HG03135 (cell line): ENCODE data around the gene DHX15.

Source experiments
- ATAC-seq: cut with Tn5 transposase; IDR thresholded peaks from one replicate; pipeline ENCODE4 v1.9.1; 2021; ENCODE audit warnings: mild to moderate bottlenecking, moderate library complexity; ENCODE audit not compliant: unreplicated experiment

The DHX15 gene

GRCh38 chr4:24583451-24584210 lies 723 bp downstream of the DHX15 start:
- ATAC-seq = peak; percentile 24

DNA sequence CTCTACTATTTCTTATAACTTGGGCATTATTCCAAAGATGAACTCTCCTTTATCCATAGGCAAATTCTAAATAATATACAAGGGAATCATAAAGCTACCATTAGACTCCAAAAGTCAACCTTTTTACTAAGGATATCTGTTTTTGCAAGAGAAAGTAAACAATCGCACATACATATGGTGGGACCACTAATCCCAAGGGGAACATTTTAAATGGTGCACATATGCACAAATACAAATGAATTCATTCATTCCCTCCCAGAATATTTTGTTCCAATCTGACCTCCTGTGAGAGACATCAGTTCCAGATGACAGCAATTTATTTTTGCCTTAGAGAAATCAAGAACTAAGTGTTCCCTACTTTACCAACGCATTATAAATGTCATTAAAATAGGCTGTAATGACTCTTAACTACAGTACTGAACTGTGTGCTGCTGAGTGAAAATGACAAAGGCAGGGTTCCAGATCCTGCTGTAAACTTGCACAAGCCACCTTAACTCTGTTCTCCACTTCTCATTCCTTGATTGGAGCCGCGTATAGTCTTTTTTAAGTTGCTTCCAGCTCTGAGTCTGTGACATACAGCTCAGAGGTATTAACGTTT lies 2.0 kb downstream of the DHX15 start:
- ATAC-seq = no peak

DNA sequence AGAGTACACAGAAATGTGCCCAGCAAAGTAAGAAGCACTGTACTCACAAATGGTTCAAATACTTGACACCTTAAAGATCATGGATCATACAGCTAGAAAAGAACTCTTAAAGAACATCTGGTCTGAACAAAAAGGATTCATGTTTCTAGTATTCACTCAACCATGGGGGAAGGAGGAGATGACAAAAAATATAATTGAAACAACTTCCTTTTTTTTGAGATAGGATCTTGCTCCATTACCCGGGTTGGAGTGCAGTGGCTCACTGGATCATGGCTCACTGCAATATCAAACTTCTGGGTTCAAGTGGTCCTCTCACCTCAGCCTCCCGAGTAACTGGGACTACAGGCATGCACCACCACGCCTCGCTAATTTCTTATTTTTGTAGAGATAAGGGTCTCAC lies 6.0 kb downstream of the DHX15 start:
- ATAC-seq = no peak

GRCh38 chr4:24576276-24576675 lies 8.1 kb downstream of the DHX15 start:
- no peak for ATAC-seq

DNA sequence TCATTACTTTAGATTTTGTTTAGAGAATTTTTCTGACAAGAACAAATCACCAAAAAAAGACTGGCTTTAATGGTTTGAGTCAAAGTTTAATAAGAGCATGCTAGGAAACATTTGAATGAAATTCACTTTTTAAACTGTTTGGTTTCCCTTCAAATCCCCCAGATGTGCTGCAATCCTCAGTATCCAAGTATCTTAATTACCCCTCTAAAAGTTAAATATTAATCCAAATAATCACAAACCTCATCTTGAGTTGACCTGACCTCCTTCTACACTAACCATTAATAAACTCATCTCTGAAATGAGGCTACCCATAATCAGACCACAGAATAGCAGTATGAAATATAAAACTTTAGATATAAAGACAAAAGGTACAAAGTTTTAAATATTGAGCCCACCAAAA lies 10.1 kb downstream of the DHX15 start:
- no peak for ATAC-seq

DNA sequence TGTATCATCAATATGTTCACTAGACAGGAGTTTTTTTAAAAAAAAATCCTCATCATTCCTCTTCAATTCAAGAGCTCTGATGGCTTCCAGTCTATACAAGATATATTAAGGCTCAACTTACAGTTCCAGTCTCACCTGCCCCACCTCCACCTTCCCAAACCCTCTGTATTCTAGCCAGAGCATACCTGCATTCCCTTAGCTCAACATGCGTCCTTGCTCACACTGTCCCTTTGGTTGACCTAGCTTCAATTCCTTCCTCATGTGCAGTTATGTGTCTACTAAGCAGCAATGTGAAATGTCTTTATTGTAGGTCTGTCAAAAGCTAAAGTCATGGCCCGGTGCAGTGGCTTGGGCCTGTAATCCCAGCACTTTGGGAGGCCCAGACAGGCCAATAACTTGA lies 10.8 kb downstream of the DHX15 start:
- no peak for ATAC-seq

- no peak for ATAC-seq
These were observed 13.6 kb downstream of the DHX15 start for GRCh38 chr4:24570574-24571236.

DNA sequence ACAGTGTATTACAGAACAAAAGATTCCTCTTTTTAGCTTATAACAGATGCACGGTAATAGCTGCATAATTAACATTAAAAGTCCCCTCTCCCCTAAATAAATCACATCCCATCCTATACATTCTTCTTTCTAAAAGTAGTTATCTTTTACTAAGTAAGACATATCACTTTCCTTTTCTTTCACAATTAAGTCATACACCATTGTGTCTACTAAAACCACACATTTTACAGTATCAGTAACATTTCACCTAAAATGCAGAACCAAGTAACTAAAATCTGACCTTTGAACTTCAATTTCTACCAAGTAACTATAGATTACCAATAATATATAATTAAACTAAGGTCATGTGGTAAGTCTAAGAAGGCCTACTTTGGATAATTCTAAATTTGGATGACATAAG lies 14.2 kb downstream of the DHX15 start:
- no peak for ATAC-seq

DNA sequence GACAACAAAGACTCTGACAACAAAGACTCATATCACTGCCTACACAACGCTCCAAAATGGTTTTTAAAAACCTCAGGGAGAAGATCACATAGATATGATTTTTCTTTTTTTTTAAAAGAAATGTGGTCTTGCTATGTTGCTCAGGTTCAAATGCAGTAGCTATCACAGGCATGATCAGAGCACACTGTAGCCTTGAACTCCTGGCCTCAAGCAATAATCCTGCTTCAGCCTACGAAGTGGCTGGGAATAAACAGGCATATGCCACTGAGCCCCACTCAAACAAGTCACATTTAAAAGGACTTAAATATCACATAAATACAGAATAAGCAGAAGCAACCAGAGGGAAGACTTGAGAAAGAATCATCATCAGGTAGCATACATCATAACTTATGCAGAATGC lies 14.7 kb downstream of the DHX15 start:
- ATAC-seq = no peak

DNA sequence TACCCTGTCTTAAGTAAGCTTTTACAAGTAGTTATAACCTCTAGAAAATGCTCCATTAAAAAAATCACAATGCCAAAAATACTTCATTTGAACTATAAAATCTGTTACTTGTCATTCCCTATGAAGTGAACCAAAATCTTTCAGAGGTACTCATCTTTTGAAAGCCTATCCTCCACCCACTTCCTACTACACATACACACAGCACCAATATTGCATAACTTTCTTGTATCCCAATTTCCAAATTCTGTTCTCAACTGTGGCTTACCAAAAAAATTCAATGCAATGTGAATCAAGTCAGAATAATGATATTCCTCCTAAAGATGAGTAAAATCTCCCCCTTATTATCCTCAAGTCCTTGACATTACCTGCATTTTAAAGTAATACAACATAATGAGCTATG lies 15.9 kb downstream of the DHX15 start:
- no peak for ATAC-seq

- ATAC-seq = no peak
These were observed 19.3 kb downstream of the DHX15 start for GRCh38 chr4:24565054-24565453.

DNA sequence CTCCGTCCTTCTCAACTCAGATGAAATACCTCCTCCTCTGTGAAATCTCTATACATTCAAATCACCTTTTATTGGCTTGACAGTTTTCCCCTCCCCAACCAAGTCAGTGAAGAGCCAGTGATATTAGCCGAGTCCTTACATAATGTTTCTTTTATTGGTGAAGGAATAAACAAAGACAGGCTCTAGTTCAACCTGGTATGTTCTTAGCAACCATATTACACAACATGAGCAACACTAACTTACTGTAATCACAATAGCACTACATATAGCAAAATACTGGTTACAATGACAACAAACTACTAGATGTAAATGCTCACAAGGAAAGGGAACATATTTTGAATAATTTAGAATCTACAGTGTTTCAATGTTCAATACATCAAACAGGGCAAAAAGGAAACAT lies 19.9 kb downstream of the DHX15 start:
- no peak for ATAC-seq

- ATAC-seq = no peak
These were observed 22.8 kb downstream of the DHX15 start for GRCh38 chr4:24561438-24562139.

GRCh38 chr4:24560868-24561368 lies 23.4 kb downstream of the DHX15 start:
- no peak for ATAC-seq

DNA sequence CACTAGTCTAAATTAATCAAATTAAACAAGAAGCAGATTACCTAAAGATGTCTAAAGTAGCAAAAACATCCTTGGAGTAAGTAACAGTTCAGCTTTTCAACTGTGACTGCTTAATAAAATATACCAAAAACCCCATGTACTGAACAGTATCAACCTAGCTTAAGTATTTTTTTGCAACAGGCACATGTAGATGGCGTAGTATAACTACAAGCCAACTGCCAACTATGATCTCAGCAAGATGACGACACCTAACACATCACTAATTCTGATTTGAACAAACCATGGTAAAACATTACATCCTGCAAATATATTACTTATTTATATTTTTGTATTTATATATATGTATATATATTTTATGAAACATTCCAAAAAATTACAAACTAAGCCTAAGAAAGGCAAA lies 24.5 kb downstream of the DHX15 start:
- no peak for ATAC-seq

DNA sequence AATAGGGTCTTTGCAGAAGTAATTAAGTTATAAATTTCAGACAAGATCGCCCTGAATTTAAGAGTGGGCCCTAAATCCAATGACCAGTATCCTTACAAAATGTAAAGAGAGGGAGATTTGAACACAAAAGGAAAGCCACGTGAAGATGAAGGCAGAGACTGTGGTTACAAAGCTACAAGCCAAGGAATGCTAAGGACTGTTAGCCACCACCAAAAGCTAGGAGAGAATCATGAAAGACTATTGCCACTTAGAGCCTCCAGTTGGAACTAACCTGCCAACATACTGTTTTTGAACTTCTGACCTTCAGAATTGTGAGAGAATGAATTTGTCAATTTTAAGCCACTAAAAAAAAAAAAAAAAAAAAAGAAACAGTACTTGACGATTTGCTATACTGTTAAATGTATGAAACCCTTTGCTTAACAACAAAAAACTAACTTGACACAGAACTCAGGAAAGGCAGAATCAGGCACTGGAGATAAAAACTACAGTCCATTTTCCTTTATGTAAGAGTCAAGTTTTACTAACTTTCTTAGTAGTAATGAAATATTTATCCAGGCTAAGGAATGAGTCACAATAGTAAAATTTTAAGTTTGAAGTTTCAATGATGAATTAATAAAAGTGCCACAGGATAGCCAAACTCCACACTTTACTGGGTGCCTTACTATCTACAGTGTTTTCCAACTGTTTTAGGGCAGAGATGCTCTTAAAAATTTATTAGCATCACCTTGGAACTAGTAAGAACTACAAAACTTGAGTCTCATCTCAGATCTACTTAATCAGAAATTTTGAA lies 25.1 kb downstream of the DHX15 start:
- no peak for ATAC-seq

DNA sequence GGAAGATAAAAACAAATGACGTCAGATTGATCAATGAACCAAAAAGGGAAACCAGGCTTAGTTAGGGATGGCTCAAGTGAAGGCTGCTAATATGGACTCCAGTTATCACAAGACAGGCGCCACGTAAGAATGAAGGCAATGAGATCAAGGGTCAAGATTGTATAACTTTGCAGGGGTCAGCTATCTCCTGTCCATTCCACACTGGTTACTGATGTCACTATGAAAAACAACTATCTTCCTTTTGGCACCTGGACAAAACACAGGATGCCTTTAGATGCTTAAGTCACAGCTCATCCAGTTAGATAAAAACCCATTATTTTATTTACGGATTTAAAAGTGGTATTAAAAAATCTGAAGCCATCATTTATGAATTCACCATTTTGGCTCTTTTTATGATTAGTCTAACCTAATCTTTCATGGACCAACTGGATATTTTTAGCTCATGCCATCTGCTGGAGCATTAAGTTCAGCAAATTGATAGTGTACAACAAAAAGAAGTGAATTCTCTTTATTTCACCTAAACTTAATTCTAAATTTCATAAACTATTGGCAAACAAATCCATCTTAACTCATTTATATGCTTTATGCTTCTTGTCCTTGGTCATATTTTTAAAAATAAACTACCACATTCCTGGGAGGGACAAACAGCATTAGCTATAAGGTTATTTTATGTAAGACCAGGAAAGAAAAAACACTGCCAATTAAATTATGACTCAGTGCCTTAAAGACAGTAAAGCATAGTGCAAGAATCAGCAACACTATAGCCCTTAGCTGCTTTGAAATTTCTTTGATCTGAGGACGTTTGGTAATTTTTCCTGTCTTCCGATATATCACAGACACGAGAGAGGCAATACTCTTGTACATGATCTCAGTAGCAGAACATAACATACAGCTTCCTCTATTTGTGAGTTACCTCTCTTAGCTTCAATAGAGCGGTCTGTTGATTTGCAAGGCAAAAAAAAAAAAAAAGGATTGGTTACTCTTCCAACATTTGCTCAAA lies 27.0 kb downstream of the DHX15 start:
- ATAC-seq = no peak

DNA sequence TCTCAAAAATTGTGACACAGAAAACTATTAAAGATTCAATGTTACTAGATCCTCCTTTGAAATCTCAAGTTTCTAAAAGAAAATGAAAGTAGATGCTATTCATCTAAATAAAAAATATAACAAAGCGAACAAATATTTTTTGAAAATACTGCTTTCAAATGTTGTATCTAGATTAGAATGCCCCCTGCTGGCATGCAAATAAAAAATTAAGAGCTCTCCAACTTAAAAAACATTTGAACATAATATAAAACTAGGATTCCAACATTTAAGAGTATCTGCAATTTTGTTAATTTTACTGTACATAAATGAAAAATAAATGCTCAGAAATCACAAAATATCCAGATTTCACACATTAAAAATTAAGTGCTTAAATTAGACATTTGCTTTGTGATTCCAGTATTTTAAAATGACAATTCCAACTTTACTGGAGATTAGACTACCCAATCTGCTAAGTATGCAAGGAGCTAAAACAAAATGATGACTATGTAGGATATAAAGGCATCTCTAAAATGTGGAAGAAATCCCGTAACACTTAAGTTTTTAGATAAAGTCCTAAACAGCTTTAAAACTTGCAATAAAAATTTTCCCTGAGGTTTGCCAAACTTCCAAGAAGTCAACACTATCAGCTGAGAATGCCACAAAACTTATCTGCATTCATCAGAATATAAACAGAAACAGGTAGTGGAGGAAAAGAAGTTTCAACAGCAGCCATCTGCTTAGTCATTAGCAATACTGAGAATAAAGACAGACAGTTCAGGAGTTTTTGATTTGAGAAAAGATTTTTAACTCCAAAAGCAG lies 32.7 kb downstream of the DHX15 start:
- no peak for ATAC-seq
